ENCODE data around the gene CATSPER4.

Gene CATSPER4

DNA sequence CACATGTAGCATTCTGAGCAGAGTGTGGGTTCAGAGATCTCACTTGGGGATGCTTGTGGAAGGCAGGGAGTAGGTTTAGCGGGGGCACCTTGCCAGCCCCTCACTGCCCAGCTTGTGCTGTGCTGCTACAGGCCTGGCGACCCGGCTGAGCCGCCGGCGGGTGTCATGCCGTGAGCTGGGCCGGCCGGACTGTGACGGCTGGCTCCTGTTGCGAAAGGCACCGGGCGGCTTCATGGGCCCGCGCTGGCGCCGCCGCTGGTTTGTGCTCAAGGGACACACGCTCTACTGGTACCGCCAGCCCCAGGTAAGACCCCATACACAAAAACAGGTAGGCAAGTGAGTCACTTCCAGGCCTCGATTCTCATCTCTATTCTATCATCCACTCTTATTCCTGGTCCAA, 5.5 kb upstream of the CATSPER4 start:
- TF ChIP-seq NFIC (IDR thresholded peaks at IDR 0.05) (no peak), TEAD4 (IDR thresholded peaks at IDR 0.05) (no peak), MAX (IDR thresholded peaks at IDR 0.05) (no peak), YY1 (IDR thresholded peaks at IDR 0.05; ENCODE audit: low read depth) (no peak), EGR1 (IDR thresholded peaks at IDR 0.05) (no peak), RAD21 (IDR thresholded peaks at IDR 0.05; ENCODE audit: low read depth) (no peak), CREB1 (IDR thresholded peaks at IDR 0.05; ENCODE audit: low read depth) (no peak), TCF12 (IDR thresholded peaks at IDR 0.05; ENCODE audit: low read depth) (no peak), USF1 (IDR thresholded peaks at IDR 0.05) (no peak), FOXM1 (IDR thresholded peaks at IDR 0.05; ENCODE audit: borderline replicate concordance, low read depth) (no peak), CEBPB (IDR thresholded peaks at IDR 0.05) (no peak), REST (IDR thresholded peaks at IDR 0.05; ENCODE audit: low read depth) (no peak), EP300 (IDR thresholded peaks at IDR 0.05; ENCODE audit: borderline replicate concordance) (no peak), ZBTB7A (IDR thresholded peaks at IDR 0.05; ENCODE audit: low read depth) (no peak), TAF1 (IDR thresholded peaks at IDR 0.05; ENCODE audit: low read depth) (no peak)

DNA sequence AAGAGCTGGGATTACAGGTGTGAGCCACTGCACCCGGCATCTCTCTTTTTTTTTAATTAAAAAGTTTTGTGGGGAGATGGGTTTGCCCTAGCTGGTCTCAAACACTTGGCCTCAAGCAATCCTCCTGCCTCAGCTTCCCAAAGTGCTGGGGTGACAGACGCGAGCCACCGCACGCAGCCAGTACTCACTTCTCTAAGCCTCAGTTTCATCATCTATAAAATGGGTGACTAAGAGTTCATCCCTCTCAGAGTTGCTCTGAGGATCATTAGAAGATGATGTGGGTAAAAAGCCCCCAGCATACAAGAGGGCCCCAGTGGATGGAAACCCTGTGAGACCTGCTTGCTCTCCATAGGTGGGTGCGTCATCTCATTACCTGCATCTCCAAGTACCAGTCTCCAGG, 2.5 kb upstream of the CATSPER4 start:
- no peak for TF ChIP-seq TAF1 (IDR thresholded peaks at IDR 0.05; ENCODE audit: low read depth)
- TF ChIP-seq EP300 (IDR thresholded peaks at IDR 0.05; ENCODE audit: borderline replicate concordance): no peak
- no peak for TF ChIP-seq USF1 (IDR thresholded peaks at IDR 0.05)
- TF ChIP-seq CREB1 (IDR thresholded peaks at IDR 0.05; ENCODE audit: low read depth): no peak
- TF ChIP-seq YY1 (IDR thresholded peaks at IDR 0.05; ENCODE audit: low read depth): no peak
- no peak for TF ChIP-seq RAD21 (IDR thresholded peaks at IDR 0.05; ENCODE audit: low read depth)
- no peak for TF ChIP-seq CEBPB (IDR thresholded peaks at IDR 0.05)
- TF ChIP-seq REST (IDR thresholded peaks at IDR 0.05; ENCODE audit: low read depth): no peak

DNA sequence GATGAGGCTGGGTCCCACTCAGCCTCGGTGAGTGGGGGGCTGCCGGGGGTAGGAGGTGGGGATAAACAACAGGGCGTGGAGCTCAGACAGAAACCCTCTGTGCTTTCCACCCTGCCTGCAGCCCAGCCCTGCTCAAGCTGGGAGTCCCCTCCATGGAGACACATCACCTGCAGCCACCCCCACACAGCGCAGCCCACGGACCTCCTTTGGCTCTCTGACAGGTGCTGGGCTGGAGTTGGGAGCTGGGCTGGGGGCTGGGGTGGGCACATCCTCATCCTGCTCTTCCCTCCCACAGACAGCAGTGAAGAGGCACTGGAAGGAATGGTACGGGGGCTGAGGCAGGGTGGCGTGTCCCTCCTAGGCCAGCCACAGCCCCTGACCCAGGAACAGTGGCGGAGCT, 1.9 kb upstream of the CATSPER4 start:
- TF ChIP-seq CREB1 (IDR thresholded peaks at IDR 0.05; ENCODE audit: low read depth) (no peak), ZBTB7A (IDR thresholded peaks at IDR 0.05; ENCODE audit: low read depth) (no peak), NFIC (IDR thresholded peaks at IDR 0.05) (no peak), FOXM1 (IDR thresholded peaks at IDR 0.05; ENCODE audit: borderline replicate concordance, low read depth) (no peak), CEBPB (IDR thresholded peaks at IDR 0.05) (no peak), TCF12 (IDR thresholded peaks at IDR 0.05; ENCODE audit: low read depth) (no peak), USF1 (IDR thresholded peaks at IDR 0.05) (no peak), TEAD4 (IDR thresholded peaks at IDR 0.05) (no peak), EP300 (IDR thresholded peaks at IDR 0.05; ENCODE audit: borderline replicate concordance) (no peak), YY1 (IDR thresholded peaks at IDR 0.05; ENCODE audit: low read depth) (no peak), TAF1 (IDR thresholded peaks at IDR 0.05; ENCODE audit: low read depth) (no peak), REST (IDR thresholded peaks at IDR 0.05; ENCODE audit: low read depth) (no peak), RAD21 (IDR thresholded peaks at IDR 0.05; ENCODE audit: low read depth) (no peak), MAX (IDR thresholded peaks at IDR 0.05) (no peak)

- TF ChIP-seq RAD21 (IDR thresholded peaks at IDR 0.05; ENCODE audit: low read depth) (no peak), ZBTB7A (IDR thresholded peaks at IDR 0.05; ENCODE audit: low read depth) (no peak), YY1 (IDR thresholded peaks at IDR 0.05; ENCODE audit: low read depth) (no peak)
Observed at GRCh38 chr1:26189331-26189730, 1.1 kb upstream of the CATSPER4 start.
